GM12872 (cell line): ENCODE results near the gene SH2D6.

Experiments used
- TF ChIP-seq, protein P1 (sequence below): IDR thresholded peaks from 3 replicates; pipeline ENCODE4 v1.5.1; 2011; ENCODE audit warnings: low read depth, mild to moderate bottlenecking, low read length, moderate library complexity; ENCODE audit not compliant: insufficient read depth

Gene SH2D6

GRCh38 chr2:85418132-85419008, at the start of gene SH2D6:
SH2D6 (plus strand) TSS chr2:85418714; CDS start chr2:85429466, 10,752 bp downstream.
- TF ChIP-seq, protein P1, sequence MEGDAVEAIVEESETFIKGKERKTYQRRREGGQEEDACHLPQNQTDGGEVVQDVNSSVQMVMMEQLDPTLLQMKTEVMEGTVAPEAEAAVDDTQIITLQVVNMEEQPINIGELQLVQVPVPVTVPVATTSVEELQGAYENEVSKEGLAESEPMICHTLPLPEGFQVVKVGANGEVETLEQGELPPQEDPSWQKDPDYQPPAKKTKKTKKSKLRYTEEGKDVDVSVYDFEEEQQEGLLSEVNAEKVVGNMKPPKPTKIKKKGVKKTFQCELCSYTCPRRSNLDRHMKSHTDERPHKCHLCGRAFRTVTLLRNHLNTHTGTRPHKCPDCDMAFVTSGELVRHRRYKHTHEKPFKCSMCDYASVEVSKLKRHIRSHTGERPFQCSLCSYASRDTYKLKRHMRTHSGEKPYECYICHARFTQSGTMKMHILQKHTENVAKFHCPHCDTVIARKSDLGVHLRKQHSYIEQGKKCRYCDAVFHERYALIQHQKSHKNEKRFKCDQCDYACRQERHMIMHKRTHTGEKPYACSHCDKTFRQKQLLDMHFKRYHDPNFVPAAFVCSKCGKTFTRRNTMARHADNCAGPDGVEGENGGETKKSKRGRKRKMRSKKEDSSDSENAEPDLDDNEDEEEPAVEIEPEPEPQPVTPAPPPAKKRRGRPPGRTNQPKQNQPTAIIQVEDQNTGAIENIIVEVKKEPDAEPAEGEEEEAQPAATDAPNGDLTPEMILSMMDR: no peak

DNA sequence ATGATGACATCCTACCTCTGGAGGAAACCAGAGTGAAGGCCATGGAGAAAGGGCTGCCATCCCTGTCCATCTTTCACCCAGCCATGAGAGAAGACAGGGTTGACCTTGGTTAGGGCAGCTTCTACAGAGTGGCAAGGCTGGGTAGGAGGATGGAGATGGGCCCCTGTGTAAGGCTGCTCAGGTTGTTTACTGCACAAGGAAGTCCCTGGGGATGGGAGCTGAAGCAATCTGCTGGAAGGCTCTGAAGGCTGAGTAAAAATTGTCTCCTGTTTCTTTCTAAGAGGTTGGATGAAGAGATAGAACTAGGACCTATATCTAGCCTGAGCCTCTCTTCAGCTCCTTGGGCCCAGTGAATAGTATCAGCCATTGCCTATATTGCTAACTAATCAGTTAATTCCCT, 49.6 kb upstream of the SH2D6 start:
- TF ChIP-seq, protein P1: no peak

- TF ChIP-seq, protein P1: no peak
Observed at GRCh38 chr2:85369500-85369899, 49.0 kb upstream of the SH2D6 start.

DNA sequence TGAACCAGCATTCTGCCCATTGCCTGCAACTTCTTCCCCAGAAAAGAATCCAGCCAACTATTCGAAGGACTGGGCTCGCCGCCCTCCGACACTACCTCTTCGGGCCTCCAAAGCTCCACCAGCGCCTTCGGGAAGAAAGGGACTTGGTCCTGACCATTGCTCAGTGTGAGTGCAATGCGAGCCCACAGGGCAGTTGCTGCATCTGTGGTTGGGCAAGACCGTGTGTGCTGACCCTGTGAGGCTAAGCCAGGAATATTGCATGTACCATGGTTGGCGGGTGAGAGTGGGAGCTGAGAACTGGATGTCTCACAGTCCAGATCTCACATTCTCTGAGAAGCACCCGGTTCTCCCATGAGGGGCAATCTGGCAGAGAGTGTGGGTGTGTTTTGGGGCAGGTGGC, 47.5 kb upstream of the SH2D6 start:
- TF ChIP-seq, protein P1: no peak

DNA sequence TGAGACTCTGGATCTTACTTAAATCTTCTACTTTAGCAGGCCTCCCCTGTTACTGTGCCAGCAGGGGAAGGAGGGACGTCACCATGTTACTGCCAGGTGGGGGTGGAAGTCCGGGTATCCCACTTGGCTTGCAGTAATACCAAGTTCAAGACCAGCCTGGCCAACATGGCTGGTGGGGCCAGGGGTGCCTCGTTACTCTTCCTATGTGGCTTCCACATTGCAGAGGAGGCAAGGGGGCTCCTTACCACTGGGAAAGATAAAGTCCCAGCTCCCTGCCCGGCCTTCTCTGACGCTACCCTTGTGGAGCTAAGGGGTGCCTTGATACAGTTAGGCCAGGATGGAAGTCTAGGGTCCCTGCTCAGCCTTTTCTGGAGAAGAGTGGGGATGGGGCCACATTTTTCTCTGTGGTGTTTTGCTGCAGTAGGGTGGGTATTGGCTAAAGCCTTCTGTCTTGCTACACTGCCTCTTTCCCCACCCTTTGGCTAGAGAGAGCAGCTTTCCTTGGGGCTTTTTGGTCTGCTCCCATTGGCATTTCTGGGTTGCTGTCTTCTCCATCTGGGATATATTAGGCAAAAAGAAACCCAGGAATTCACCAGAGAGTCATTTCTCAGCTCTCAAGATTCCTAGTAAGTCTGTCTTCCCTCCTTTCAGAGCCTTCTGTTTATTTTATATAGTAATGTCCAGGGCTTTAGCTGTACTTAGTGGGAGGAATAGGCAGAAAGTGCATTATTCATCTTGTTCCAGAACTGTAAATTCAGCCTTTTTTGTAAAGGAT, 42.0 kb upstream of the SH2D6 start:
- TF ChIP-seq, protein P1: no peak

DNA sequence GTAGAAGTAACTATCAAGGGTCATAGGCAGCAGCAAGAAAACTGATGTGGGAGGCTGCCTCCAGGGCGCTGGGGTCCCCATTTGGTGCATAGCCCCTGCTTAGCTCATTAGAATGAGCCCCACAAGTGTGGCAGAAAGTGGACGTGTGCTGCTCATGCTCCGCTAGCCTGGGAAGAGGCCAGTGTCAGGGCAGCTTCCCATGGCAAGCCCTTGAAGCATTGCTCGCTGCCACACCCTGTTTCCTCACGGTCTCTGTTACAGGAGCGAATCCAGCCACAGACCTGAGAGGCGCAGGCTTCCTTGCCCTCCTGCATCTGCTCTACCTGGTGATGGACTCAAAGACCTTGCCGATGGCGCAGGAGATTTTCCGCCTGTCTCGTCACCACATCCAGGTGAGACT, 41.4 kb upstream of the SH2D6 start:
- TF ChIP-seq, protein P1: no peak

GRCh38 chr2:85378257-85378656, 40.3 kb upstream of the SH2D6 start:
- TF ChIP-seq, protein P1: no peak
